ENCODE data around the gene BMX.

Gene BMX

DNA sequence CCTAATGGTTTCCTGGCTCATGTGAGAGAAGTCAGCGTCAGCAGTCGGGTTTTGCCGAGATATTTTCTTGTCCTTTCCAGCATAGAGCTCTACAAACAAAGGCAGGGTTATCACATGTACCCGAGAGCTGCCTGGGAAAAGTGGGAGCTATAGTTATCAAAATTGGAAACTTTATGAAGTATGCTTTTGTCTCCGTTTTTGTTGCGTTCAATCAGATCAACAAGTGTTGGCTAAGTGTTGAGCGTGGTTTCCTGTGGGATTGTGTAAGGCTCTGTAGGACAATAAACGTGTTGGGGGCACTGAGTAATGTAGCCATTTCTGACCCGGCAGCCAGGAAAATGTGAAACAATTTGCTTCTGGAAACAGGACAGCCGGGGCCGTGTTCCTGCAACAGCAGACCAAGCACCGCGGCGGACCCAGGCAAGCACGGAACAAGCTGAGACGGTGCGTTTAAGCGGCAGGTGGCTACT, at the start of gene BMX:
Gene BMX, plus strand, starts transcription at position 311 of the 470 bp plus-strand sequence. CDS start 7,547 bp downstream, outside the sequence.
- no peak for DNase-seq (ENCODE audit: low read depth)

DNA sequence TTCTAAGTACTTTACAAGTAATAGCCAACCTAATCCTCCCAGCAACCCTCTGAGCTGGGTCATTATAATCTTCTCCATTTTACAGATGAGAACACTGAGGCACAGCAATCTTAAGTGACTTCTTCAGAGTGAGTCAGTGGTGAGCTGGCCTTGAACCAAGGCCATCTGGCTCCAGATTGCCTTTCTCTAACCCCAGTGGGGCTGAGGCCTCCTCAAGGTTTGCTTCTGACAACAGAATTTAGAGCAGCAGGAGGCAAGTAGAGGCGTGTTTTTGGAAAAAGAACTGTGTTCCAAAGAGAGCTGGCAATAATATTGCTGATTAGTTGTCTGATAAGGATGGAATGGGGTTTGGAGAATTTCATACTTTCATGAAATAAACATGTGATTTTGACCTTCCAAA, 48.7 kb upstream of the BMX start:
- DNase-seq (ENCODE audit: low read depth) = no peak

DNA sequence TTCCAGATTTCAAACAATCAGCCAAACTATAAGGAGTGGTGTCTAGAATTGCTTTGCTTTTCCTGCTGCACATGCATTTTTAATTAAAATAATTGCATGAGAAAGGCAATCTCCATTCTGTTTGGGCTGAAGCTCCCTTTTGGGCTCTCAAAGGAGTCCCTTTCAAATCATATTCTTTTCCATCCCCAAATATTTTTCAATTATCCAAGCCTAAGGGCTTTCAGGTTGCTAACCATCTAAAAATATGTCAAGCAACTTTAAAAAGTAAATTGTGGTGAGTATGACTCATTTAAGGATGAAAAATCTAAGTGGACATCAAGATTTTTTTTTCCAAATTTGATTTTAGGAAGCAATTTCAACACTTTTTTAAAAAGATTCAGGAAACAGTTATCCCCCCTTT, 35.9 kb upstream of the BMX start:
- no peak for DNase-seq (ENCODE audit: low read depth)

DNA sequence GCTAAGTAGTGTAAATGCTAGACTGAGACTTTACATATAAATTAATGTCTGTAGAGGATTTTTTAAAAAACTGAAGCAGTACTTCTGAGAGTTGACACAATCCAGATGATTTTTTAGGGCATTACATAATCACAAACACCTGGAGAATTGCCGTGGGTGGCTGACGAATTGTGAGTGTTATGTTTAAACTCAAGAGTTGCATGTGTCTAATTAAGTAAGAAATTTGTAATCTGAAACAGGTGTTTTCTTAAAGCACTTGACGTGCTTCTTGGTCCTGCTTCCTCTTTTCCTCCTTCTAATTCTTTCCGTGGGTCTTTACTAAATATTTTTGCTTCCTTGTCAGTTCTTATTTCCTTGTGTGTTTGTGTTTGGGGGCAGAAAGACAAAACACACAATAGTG, 35.3 kb upstream of the BMX start:
- no peak for DNase-seq (ENCODE audit: low read depth)

DNA sequence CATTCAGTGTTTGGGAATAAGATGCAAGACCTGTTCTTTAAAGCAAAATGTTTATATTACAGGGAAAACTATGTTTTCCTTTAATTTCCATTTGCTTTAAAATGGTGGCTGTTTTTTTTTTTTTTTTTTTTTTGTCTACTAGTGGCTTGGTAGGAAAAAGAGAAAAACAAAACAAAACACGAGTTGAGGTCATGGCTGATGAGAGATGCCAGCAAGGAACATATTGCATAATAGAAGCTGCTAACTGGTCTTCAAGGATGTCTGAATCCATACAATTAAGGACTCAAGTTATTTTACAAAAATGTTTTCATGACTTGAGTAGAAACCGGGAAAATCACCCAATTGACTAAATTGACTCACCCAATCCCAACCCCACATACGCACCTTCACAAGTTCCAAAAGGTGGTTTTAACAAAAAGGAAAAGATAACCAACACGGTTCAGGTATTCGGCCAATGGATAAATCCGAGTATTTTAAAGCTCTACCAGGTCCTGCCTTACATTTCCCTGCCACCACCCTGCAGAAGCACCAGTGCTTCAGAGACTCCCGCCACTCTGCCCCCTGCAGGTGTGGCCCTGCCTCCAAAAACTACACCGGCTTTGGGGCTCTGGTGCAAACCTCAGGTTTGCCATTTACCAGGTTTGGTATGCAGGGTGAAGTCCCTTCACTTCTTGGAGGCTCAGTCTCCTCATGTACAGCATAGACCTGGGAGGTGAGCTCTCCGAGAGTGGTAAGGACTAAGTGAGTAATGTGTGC, 34.5 kb upstream of the BMX start:
- no peak for DNase-seq (ENCODE audit: low read depth)

DNA sequence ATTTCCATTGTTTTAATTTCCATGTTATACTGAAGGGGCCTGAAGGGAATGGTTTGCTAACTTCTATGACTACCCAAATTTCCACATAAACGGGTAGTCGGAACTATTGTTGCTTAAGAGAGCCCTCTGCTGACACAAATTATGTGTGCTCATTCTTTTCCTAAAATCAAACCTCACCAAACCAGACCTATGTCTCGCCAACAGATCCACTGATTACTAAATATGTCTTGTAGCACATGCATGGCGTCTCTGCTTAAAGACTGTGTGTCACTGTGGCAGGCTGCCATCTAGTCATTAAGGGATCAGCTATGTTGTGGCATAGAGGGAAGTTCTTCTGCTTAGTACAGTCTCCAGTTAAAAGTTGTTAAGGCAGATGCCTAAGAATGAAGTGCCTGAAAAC, 32.6 kb upstream of the BMX start:
- no peak for DNase-seq (ENCODE audit: low read depth)

DNA sequence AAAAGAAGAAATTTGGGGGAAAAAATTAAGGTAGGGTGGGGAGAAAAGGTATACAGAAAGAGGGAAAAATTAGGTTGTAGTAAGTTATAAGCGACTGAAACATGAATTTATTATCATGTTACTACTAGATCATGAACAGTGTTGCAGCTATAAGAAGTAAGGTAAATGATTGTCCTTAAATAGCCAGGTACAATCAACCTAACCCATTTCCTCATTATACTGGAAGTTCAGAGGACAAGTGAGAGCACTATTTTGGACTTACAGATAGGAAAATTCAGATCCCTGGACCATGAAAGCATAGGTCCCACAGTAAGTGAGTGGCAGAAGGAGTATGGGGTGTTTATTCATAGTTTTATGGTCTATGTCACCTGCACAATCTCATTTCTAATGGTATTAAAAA, 31.0 kb upstream of the BMX start:
- DNase-seq (ENCODE audit: low read depth) = no peak

DNA sequence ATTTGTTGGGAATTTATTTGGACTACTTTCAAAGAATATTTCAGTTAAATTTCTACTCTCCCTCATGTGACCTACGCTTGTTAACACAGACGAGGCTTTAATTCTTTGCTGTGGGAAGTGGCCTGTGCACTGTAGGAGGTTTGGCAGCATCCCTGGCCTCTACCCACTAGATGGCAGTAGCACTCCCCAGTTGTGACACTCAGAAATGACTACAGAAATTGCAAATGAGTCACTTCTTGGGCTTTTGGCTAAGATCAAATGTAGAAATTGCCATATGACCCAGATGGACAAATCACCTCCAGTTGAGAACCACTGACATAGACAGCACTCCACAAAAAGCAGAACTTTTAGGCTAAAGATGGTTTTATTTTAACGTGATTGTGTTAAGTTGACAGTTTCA, 29.6 kb upstream of the BMX start:
- DNase-seq (ENCODE audit: low read depth) = peak; percentile 46

DNA sequence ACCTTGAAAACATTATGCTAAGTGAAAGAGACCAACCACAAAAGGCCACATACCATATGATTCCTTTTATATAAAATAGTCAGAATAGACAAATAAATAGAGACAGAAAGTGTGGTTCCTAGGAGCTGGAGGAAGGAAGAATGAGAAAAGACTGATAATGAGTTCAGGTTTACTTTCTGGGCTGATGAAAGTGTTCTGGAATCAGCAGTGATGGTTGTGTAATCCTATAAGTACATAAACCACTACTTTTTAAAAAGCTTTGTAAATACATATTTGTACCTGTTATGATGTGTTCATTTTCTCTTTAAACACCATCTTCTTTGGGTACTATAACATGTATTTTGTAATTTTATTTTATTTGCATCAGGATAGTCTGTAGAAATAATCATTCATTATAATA, 28.1 kb upstream of the BMX start:
- no peak for DNase-seq (ENCODE audit: low read depth)

DNA sequence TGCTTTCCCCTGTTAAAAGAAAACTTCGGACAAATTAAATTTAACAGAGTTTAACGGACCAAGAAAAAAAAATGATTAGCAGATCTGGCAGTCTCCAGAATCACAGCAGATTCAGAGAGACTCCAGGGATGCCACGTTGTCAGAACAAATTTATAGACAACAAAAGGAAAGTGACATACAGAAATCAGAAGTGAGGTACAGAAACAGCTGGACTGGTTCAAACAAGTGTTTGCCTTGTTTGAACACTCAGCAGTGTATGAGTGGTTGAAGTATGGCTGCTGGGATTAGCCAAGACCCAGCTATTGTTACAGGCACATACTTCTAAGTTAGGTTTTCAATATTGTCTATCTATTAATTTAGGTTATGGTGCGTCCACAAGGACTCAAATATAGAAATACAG, 26.6 kb upstream of the BMX start:
- no peak for DNase-seq (ENCODE audit: low read depth)

DNA sequence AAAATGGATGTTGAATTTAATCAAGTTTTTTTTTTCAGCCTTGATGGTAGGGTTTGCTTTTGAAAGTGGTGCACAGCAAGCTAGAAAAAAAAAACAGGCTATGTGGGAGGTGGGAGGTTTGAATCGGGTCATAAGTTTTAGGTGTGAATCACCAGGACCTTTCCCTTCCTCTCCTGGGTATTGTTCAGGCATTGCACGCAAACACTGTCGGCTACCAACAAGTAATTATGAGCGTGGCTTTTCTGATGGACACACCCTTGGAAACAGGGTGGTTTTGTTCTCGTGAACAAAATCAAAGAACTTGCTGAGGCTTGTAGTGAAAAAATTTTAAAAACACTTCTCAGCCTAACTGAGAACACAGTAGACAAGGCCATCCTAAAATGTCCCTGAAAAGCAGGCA, 25.6 kb upstream of the BMX start:
- DNase-seq (ENCODE audit: low read depth) = no peak

DNA sequence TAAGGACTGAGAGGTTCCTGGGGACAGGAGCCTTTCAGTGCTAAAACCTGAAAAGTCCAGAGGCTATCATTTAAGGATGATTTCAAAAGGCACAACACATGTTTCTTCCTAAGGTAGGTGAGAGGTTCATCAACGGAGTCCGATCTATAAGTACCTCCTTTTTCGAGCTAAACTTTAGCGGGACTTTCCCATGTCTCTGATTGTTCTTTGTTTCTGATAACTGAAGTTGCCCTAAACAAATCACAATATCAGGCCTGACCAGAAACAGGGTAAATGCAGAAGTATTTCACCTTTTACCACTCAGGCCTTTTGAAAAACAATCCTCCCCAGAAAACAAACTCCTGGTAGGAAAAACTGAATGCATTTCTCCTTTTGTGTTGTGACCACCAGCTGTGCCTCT, 25.1 kb upstream of the BMX start:
- DNase-seq (ENCODE audit: low read depth) = no peak

DNA sequence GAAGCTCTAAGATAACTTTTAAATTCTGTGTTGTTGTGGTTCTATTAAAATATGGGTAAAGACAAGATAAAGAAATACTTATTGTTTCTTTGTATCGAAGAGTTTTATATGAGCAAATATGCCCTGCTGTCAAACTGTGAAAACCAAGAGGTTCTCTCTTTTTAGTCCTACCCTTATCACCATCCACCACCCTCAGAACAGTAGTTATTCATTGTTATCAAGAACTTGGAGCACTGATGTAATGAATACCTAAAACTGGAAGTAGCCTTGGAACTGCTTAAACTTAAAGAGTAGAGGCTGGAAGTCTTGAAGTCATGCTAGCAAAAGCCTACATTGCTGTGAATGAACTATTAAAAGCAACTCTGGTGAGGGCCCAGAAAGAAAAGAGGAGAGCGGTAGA, 16.7 kb upstream of the BMX start:
- no peak for DNase-seq (ENCODE audit: low read depth)

DNA sequence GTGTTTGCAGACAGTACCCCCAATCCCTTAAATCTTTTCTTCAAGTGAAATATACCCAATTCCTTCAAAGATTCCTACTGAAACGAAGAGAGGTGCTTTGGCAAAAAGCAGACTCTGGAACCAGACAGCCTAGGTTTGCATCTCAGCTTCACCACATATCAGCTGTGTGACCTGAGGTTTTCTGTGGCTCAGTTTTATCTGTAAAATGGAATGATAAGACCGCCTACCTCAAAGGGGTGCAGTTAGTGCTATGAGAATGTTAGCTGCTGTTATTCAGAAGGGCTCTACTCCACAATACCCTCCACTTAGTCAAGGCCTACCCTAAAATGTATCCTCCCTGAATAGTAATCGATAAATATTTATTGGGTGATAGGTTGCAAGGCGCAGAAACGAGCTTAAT, 8.1 kb upstream of the BMX start:
- DNase-seq (ENCODE audit: low read depth) = no peak

DNA sequence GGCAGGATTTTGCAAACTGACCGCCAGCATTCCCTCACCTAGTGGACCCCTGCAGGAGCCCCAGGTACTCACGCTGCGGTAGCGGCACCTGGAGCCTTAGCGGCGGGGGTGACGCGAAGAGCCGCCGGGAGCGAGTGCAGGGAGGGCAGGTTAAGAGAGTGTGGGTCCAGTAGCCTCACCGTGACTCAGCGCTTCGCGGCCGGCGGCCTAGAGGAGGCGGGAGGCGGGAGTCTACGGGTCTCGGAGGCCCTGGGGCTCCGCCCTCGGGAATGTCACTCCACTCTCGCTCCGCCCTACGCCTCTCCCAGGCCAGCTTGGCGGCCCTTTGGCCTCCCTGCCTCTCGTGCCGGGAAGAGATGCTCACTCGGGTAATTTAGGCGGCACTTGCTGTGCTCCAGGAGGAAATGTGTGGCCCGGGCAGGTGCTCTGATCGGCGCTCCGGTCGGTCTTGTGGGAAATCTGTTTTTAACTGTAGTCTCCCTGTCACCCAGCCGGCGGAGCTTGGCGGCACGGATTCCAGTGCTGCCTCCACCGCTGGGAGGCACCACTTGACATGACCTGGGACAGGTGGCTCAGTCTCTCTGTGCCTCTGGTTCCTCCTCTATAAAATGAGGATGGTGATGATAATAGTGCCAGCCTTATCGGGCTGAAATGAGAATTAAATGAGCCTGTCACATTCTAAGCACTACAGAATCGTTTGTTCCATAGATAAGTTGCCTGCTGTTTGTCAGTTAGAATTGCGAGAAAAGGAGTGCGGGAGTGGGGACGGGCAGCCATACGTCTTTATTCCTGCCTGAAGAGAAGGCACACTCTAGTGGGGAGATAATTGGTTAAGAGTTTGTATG, 7.3 kb upstream of the BMX start, which contains the start of gene PIR:
Gene PIR, minus strand, starts transcription at position 216 of the 845 bp plus-strand sequence. CDS start 2,076 bp downstream, outside the sequence.
- DNase-seq (ENCODE audit: low read depth) = peak; percentile 50

DNA sequence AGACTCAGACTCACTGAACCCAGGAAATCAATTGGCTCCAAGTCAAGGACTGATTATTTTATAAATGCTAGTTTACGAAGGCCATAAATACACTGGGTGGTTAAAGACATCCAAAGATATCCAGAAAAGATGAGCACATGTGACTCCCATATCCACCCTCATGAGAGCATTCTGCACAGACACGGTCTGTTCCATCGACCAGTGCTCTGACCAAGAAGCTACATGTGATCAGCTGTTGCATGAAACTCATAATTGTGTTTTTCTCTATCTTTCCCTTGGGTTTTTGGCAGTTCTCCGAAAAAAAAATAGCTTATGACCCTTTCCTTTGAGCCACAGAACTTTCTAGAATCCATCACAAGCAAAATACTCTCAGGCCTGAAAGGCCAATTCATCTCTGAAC, 4.8 kb upstream of the BMX start:
- no peak for DNase-seq (ENCODE audit: low read depth)

DNA sequence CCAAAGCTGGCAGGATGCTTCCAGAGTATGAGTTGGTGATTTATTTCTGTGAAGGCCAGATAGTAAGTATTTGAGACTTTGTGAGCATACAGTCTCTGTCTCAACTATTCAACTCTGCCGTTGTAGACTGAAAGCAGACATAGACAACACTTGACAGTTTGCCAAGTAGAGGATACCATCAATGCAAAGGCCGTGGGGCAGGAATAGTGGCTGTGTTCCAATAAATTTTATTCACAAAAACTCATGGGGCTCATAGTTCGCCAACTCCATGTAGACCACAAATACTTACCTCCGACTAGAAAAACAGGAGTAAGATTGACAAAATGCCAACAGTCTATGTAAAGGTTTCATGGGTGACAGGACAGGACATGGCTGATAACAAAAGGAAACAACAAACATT, 3.8 kb upstream of the BMX start:
- DNase-seq (ENCODE audit: low read depth) = no peak

DNA sequence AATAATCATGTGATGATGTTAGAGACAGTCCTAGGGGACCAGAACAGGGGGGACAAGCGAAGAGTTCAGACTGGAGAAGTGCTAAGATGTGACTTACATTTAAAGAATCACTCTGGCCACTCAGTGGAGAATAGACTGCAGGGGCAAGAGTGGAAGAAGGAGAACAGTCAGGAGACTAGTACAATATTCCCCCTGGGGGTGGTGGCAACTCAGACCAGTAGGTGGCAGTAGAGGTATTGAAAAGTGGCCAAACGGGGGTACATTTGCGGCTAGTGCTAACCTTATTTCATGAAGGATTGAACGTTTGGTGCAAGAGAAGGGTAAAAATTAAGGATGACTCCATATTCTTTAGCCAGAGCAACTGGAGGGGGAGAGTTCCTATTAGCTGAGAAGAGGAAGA, 2.7 kb upstream of the BMX start:
- DNase-seq (ENCODE audit: low read depth) = peak; percentile 26

DNA sequence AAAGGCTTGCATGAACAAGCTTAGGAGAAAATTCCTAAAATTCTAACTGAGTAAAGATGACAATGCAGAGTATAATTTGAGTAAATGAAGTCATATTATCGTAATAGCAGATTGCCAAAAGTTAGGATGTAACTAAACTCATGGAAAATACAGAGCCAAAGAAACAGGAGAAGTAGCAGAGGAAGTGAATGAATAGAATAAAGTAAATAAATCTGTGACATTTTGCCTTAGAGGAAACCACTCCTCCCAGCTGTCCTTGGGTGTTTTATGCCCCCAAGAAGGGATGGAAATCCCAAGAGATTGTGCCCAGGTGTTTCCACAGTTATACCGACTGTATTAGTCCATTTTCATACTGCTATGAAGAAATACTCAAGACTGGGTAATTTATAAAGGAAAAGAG, 1.9 kb upstream of the BMX start:
- no peak for DNase-seq (ENCODE audit: low read depth)

DNA sequence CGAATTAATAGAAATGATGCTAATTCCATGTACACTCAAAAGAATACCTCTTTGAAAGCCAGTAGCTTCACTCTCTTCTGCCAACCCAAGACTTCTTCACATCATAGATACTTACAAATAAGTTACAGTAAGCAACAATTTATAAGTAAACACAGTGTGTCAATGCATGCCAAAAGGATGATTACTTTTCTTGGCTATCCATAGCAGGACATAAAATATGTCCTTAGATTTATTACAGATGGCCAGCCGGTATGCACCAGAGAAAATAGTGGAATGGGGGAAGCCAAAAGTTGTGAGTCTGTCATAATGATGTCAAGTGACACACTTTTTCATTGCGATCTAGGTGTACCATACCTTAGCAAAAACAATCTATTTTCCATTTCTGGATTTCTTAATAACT, 631 bp upstream of the BMX start:
- no peak for DNase-seq (ENCODE audit: low read depth)

DNA sequence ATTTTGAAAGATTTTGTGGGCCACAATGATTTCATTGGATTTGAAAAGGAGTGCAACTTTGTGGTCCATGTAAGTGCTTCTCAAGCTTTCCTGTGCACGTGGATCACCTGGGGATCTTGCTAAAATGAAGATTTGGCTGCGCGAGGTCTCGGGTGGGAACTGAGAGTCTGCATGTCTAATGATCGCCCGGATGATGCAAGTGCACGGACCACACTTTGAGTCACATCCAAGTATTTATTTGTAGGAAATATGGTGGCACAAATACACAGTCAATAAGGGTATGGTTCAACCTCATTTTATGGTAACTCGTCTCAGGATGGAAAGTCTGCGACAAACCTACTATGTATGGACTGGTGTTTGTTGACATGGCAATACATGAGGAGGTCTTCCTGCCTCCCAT, 899 bp downstream of the BMX start:
- DNase-seq (ENCODE audit: low read depth) = no peak

DNA sequence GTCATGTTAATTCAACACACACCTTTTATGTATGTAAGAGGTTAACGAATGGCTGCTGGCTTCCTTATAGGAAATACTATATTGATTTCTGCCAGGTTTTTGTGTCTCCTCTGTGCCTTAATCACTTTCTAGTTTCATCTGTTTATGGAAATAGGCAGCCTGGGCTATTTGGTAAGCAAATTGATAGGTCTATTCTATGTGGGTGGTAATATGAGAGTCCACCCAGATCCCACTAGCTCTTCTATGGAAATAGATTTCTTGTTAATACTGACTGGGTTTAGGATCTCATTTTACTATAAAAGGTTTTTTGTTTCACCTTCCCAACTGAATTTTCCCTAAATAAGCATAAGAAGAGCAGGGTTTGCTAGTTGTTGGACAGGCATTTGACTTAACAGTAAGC, 4.1 kb downstream of the BMX start:
- DNase-seq (ENCODE audit: low read depth) = no peak

DNA sequence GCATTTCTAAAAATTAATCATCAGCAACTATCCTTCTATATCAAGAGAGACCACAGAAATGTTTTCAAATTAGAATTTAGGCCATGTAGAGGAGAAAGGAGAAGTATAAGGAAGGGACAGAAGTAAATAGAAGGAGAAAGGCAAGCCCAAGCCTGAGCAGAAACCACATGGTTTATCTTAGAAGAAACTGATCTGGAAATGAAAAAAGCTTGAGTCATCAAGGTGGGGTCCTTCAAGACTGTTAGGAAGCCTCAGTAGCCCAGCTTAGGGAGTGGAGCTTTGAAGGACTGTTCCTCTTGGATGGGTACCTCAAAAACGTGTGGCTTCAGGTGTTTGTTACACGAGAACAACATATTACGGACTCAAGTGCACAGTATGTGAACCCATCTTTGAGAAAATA, 4.5 kb downstream of the BMX start:
- no peak for DNase-seq (ENCODE audit: low read depth)

Measured in activated T-cell treated with anti-CD3 and anti-CD28 coated beads for 24 hours (primary cell).